Keratinocyte (primary cell): ENCODE data around the gene SLC38A8. TPM values are rescaled to one million over a fixed set of nuclear protein-coding genes. Genes with fewer than 3 reads are reported as not detected.

Experiments used
- DNase-seq: peaks from one replicate; pipeline ENCODE4 v3.0.0-alpha.2; 2011; ENCODE audit warnings: low read depth, missing footprints, low spot score
- FAIRE-seq: peaks from 2 replicates; lab custom pipeline; 2011; peaks lifted over from hg19 to GRCh38; lab: Jason Lieb, UNC
- H2AFZ ChIP-seq: 2 replicates; pipeline ENCODE4 v1.6.0; 2012; ENCODE audit warnings: low read length, control low read depth, inconsistent platforms; ENCODE audit not compliant: control insufficient read depth
- H3K27ac ChIP-seq: 2 replicates; pipeline ENCODE4 v1.5.1; 2011; ENCODE audit warnings: low read length; ENCODE audit not compliant: control insufficient read depth, insufficient read depth
- H3K27me3 ChIP-seq: 3 replicates; pipeline ENCODE4 v1.6.0; 2011; ENCODE audit warnings: low read length; ENCODE audit not compliant: control insufficient read depth, insufficient read depth; ENCODE audit errors: extremely low read depth
- H3K36me3 ChIP-seq, 2 experiments: 2 replicates in 1 of 2; 3 replicates in 1 of 2; pipeline ENCODE4 v1.5.1; 2011; ENCODE audit warnings: low read length in 2 of 2, mild to moderate bottlenecking in 1 of 2; ENCODE audit not compliant: control insufficient read depth in 2 of 2, insufficient read depth in 2 of 2; ENCODE audit errors: extremely low read depth in 1 of 2
- H3K4me1 ChIP-seq: 3 replicates; pipeline ENCODE4 v1.5.1; 2011; ENCODE audit warnings: low read length; ENCODE audit not compliant: control insufficient read depth, insufficient read depth; ENCODE audit errors: extremely low read depth
- H3K4me2 ChIP-seq: 3 replicates; pipeline ENCODE4 v1.6.0; 2011; ENCODE audit warnings: low read depth, low read length; ENCODE audit not compliant: control insufficient read depth, insufficient read depth; ENCODE audit errors: extremely low read depth
- H3K4me3 ChIP-seq, 3 experiments: fragments of 200-600 bp in 1 of 3; sonication (generic) in 1 of 3; 2 replicates in 2 of 3; 3 replicates in 1 of 3; pipeline ENCODE4 v1.5.1; 2011 to 2016; ENCODE audit warnings: low read length in 3 of 3, mild to moderate bottlenecking in 3 of 3, control low read depth in 2 of 3, inconsistent platforms in 1 of 3, low read depth in 1 of 3, mixed read lengths in 1 of 3, mixed run types in 1 of 3, moderate library complexity in 1 of 3; ENCODE audit not compliant: control insufficient read depth in 2 of 3, insufficient read depth in 2 of 3; ENCODE audit errors: extremely low read depth in 1 of 3
- H3K79me2 ChIP-seq: 2 replicates; pipeline ENCODE4 v1.6.0; 2012; ENCODE audit warnings: low read length; ENCODE audit not compliant: control insufficient read depth, insufficient read depth
- H3K9ac ChIP-seq: 3 replicates; pipeline ENCODE4 v1.6.0; 2011; ENCODE audit warnings: low read length; ENCODE audit not compliant: control insufficient read depth, insufficient read depth; ENCODE audit errors: extremely low read depth
- H3K9me1 ChIP-seq: 3 replicates; pipeline ENCODE4 v1.6.0; 2011; ENCODE audit warnings: low read length; ENCODE audit not compliant: control insufficient read depth, insufficient read depth; ENCODE audit errors: extremely low read depth
- H3K9me3 ChIP-seq: 2 replicates; pipeline ENCODE4 v1.5.1; 2012; ENCODE audit warnings: low read depth, low read length; ENCODE audit not compliant: control insufficient read depth
- H4K20me1 ChIP-seq: 3 replicates; pipeline ENCODE4 v1.6.0; 2011; ENCODE audit warnings: low read length; ENCODE audit not compliant: control insufficient read depth, insufficient read depth; ENCODE audit errors: extremely low read depth
- CTCF ChIP-seq, 3 experiments: IDR thresholded peaks in 1 of 3; conservative IDR thresholded peaks in 1 of 3; optimal IDR thresholded peaks in 1 of 3; 2 replicates in 2 of 3; 3 replicates in 1 of 3; pipeline versions ENCODE3 to v1.5.1; 2011; ENCODE audit warnings: low read length in 3 of 3, mild to moderate bottlenecking in 3 of 3, moderate library complexity in 2 of 3, control low read depth in 1 of 3, inconsistent platforms in 1 of 3; ENCODE audit not compliant: insufficient read depth in 2 of 3; ENCODE audit errors: extremely low read depth in 1 of 3
- EZH2 ChIP-seq: IDR thresholded peaks from one replicate; pipeline ENCODE4 v1.6.1; 2012; ENCODE audit warnings: inconsistent platforms, mild to moderate bottlenecking, low read length, moderate library complexity
- dilution Hi-C: fragments of 300-500 bp; cut with MboI; formaldehyde crosslinking; loops from one replicate; pipeline ENCODE4 v1.7.0; 2020; ENCODE audit warnings: low sequenced_read_pairs; ENCODE audit not compliant: extremely low pct_ligation_motif_present
- polyA plus RNA-seq, 5 experiments: library from polyadenylated mRNA; depleted of rRNA in 3 of 5; stranded (reverse) in 3 of 5; stranded (forward) in 1 of 5; unstranded in 1 of 5; fragments of >200 nt; gene quantifications; 1 replicate in 1 of 5; 2 replicates in 3 of 5; 3 replicates in 1 of 5; pipeline versions ENCODE4 v1.2.1 to v1.2.3, GENCODE V29; 2011 to 2012; ENCODE audit warnings: missing spikeins in 2 of 5, low read depth in 1 of 5, low replicate concordance in 1 of 5

SLC38A8 gene
- polyA plus RNA-seq, 1 donor (not counting 4 experiments of a cell fraction or from before 2014, with no cell fraction given): not detected

GRCh38 chr16:84080378-84080777 lies 37.8 kb upstream of the SLC38A8 start:
- Histone ChIP-seq H3K4me1 (peaks cover 12% of the 10 kb centered on the region), H3K36me3 (peaks cover 15 to 27% of the 10 kb centered on the region in 2 experiments)
- no peak for DNase-seq

DNA sequence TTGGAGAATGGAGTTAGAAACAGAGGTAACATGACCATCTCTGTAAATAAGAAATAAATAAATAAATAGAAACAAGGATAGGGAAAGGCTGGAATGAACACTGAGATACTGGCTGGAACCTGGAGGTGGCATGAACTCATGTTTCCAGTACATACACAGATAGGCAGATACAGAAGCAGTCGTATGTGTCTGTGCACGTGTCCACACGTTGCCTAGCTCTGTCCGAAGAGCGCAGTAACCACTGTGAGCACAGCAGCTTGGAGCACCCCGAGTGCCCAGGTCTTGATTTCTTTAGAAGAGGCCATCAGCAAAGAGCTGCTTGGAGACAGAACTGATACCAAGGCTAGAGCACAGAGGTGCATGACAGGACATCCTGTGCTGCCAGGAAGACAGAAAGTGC lies 37.1 kb upstream of the SLC38A8 start:
- Histone ChIP-seq H3K9ac (no peak overlapping the region), H3K79me2 (peaks cover 8% of the 10 kb centered on the region), H2AFZ (no peak overlapping the region), H3K4me1 (peaks cover 12% of the 10 kb centered on the region), H3K9me1 (no peaks in the 10 kb centered on the region), H3K27me3 (no peaks in the 10 kb centered on the region), H3K36me3 (peaks cover 22 to 34% of the 10 kb centered on the region in 2 experiments), H4K20me1 (no peaks in the 10 kb centered on the region), H3K27ac (no peak overlapping the region), H3K9me3 (no peaks in the 10 kb centered on the region), H3K4me2 (no peak overlapping the region), H3K4me3 (no peak overlapping the region)
- FAIRE-seq (no peak), DNase-seq (no peak)
- no peak for TF ChIP-seq EZH2
- no peak for TF ChIP-seq CTCF (optimal IDR thresholded peaks at IDR 0.05 in 1 of 3, IDR thresholded peaks at IDR 0.05 in 1 of 3, conservative IDR thresholded peaks at IDR 0.05 in 1 of 3; ENCODE audit: extremely low read depth in 1 of 3, insufficient read depth in 2 of 3, low read length in 3 of 3)
- dilution Hi-C loops: no loop called here

More at GRCh38 chr16:84080378-84080777, 37.8 kb upstream of the SLC38A8 start:
- no peak for TF ChIP-seq CTCF (optimal IDR thresholded peaks at IDR 0.05 in 1 of 3, IDR thresholded peaks at IDR 0.05 in 1 of 3, conservative IDR thresholded peaks at IDR 0.05 in 1 of 3; ENCODE audit: extremely low read depth in 1 of 3, insufficient read depth in 2 of 3, low read length in 3 of 3)
- Histone ChIP-seq H3K9me1 (no peaks in the 10 kb centered on the region), H2AFZ (no peak overlapping the region), H3K4me3 (no peak overlapping the region), H4K20me1 (no peaks in the 10 kb centered on the region), H3K27ac (no peak overlapping the region), H3K4me2 (no peak overlapping the region), H3K9ac (no peak overlapping the region), H3K9me3 (no peaks in the 10 kb centered on the region), H3K79me2 (peaks cover 8% of the 10 kb centered on the region), H3K27me3 (no peaks in the 10 kb centered on the region)
- FAIRE-seq: no peak
- dilution Hi-C loops: no loop called here
